MM.1S (cell line): ENCODE data around the gene DSE.

Experiments
- DNase-seq: peaks from one replicate; pipeline ENCODE4 v3.0.0-alpha.2; 2015
- H2AFZ ChIP-seq: fragments of 300-600 bp; sonication (generic); 2 replicates; pipeline ENCODE4 v1.6.0; 2016; ENCODE audit warnings: antibody characterized with exemption, low read length
- H3F3A ChIP-seq: fragments of 300-600 bp; sonication (generic); 2 replicates; pipeline ENCODE4 v1.6.1; 2016; ENCODE audit warnings: mild to moderate bottlenecking, antibody characterized with exemption, low read length, moderate library complexity, mixed read lengths; ENCODE audit not compliant: insufficient read depth
- H3K27ac ChIP-seq: fragments of 300-600 bp; sonication (generic); 2 replicates; pipeline ENCODE4 v1.5.1; 2016; ENCODE audit warnings: mild to moderate bottlenecking, low read length
- H3K27me3 ChIP-seq: fragments of 300-600 bp; sonication (generic); replicated peaks from 2 replicates; pipeline ENCODE4 v1.6.0; 2016; ENCODE audit warnings: low read length; ENCODE audit not compliant: insufficient read depth
- H3K36me3 ChIP-seq: fragments of 300-600 bp; sonication (generic); replicated peaks from 2 replicates; pipeline ENCODE4 v1.6.1; 2016; ENCODE audit warnings: mild to moderate bottlenecking, low read length, mixed read lengths; ENCODE audit not compliant: insufficient read depth
- H3K4me1 ChIP-seq: fragments of 300-600 bp; sonication (generic); 2 replicates; pipeline ENCODE4 v1.6.1; 2016; ENCODE audit warnings: low read length, mixed read lengths
- H3K4me2 ChIP-seq: fragments of 300-600 bp; sonication (generic); 2 replicates; pipeline ENCODE4 v1.6.0; 2016; ENCODE audit warnings: low read depth, low read length
- H3K4me3 ChIP-seq: fragments of 300-600 bp; sonication (generic); 2 replicates; pipeline ENCODE4 v1.5.1; 2016; ENCODE audit warnings: low read length, mixed read lengths
- H3K79me2 ChIP-seq: fragments of 300-600 bp; sonication (generic); 2 replicates; pipeline ENCODE4 v1.6.1; 2016; ENCODE audit warnings: mixed run types, low read length, mixed read lengths
- H3K9ac ChIP-seq: fragments of 300-600 bp; sonication (generic); 2 replicates; pipeline ENCODE4 v1.6.1; 2016; ENCODE audit warnings: low read length, mixed read lengths
- H3K9me2 ChIP-seq: fragments of 300-600 bp; sonication (generic); replicated peaks from 2 replicates; pipeline ENCODE4 v1.6.1; 2016; ENCODE audit warnings: mild to moderate bottlenecking, low read length, mixed read lengths; ENCODE audit not compliant: insufficient read depth
- H3K9me3 ChIP-seq: fragments of 300-600 bp; sonication (generic); replicated peaks from 2 replicates; pipeline ENCODE4 v1.6.1; 2016; ENCODE audit warnings: mild to moderate bottlenecking, low read length, mixed read lengths; ENCODE audit not compliant: insufficient read depth
- H4K20me1 ChIP-seq: fragments of 300-600 bp; sonication (generic); 2 replicates; pipeline ENCODE4 v1.6.1; 2016; ENCODE audit warnings: mild to moderate bottlenecking, low read length, moderate library complexity, mixed read lengths; ENCODE audit not compliant: insufficient read depth
- EZH2 ChIP-seq: fragments of 300-600 bp; sonication (generic); optimal IDR thresholded peaks from 2 replicates; pipeline ENCODE3; 2017; ENCODE audit warnings: low read depth, mild to moderate bottlenecking, antibody characterized with exemption, low read length, mixed read lengths
- EZH2phosphoT487 ChIP-seq: fragments of 300-600 bp; sonication (generic); IDR thresholded peaks from 2 replicates; pipeline ENCODE4 v1.6.1; 2018; ENCODE audit warnings: antibody characterized with exemption, low read length
- TF ChIP-seq, protein P1 (sequence below): fragments of 300-600 bp; sonication (generic); IDR thresholded peaks from 2 replicates; pipeline ENCODE4 v1.5.1; 2016; ENCODE audit warnings: antibody characterized with exemption, low read length, mixed read lengths

The DSE gene

DNA sequence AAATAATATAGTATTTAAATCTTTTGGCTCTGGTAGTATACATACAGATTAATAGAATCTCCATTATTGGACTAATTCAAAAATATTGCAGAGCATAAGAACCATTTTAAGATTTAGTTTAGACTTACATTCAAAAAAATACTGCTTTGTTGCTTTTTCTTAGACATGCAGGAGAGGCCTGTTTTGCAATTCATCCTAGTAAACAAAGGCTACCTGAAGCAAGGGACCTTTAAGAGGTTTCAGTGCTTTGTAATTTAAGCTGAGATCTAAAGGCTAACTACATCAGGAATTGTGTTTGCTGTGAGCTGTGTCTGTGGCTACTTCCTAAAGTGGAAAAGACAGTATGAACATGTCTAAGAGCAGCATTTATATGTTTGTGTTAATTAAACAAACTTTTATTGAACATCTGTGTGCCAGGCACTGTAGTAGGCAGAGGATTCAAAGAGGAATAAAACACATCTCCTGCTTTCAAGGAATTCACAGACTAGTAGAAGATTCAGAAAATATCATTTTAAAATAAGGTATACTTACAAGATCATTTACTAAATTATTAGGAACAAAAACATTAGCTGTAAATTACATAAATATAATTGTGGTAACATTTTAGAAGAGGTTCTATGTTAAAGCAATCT, 61.3 kb downstream of the DSE start:
- Histone ChIP-seq H3K36me3 (no peaks in the 10 kb centered on the region), H2AFZ (no peak overlapping the region), H3K27me3 (no peaks in the 10 kb centered on the region), H4K20me1 (no peaks in the 10 kb centered on the region), H3K79me2 (no peaks in the 10 kb centered on the region), H3K27ac (no peak overlapping the region), H3K4me2 (no peak overlapping the region), H3K9me2 (no peaks in the 10 kb centered on the region), H3K9ac (no peak overlapping the region), H3K4me3 (no peak overlapping the region), H3K4me1 (no peaks in the 10 kb centered on the region), H3F3A (no peaks in the 10 kb centered on the region), H3K9me3 (no peaks in the 10 kb centered on the region)
- TF ChIP-seq EZH2phosphoT487, result no peak
- TF ChIP-seq, protein P1, sequence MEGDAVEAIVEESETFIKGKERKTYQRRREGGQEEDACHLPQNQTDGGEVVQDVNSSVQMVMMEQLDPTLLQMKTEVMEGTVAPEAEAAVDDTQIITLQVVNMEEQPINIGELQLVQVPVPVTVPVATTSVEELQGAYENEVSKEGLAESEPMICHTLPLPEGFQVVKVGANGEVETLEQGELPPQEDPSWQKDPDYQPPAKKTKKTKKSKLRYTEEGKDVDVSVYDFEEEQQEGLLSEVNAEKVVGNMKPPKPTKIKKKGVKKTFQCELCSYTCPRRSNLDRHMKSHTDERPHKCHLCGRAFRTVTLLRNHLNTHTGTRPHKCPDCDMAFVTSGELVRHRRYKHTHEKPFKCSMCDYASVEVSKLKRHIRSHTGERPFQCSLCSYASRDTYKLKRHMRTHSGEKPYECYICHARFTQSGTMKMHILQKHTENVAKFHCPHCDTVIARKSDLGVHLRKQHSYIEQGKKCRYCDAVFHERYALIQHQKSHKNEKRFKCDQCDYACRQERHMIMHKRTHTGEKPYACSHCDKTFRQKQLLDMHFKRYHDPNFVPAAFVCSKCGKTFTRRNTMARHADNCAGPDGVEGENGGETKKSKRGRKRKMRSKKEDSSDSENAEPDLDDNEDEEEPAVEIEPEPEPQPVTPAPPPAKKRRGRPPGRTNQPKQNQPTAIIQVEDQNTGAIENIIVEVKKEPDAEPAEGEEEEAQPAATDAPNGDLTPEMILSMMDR, result no peak
- TF ChIP-seq EZH2, result no peak
- no peak for DNase-seq

DNA sequence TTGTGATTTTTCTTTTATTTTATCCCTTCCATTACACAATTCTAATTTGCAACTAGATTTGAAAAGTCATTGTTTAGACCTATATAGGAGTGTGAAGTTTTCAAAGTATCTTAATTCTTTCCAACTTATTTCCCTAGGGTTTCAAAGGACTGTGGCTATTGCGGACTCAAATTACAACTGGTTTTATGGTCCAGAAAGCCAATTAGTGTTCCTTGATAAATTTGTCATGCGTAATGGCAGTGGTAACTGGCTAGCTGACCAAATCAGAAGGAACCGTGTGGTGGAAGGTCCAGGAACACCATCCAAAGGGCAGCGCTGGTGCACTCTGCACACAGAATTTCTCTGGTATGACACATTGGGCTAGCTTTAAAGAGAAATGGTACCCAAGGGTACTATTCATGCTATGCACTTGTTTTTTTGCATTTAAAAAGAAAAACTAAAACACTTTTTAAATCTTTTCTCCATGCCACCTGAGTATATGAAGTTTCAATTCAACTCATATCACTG, 62.5 kb downstream of the DSE start:
- Histone ChIP-seq H3K79me2 (no peaks in the 10 kb centered on the region), H3K9me2 (no peaks in the 10 kb centered on the region), H3K4me2 (no peak overlapping the region), H3K4me3 (no peak overlapping the region), H3K36me3 (no peaks in the 10 kb centered on the region), H3K27me3 (no peaks in the 10 kb centered on the region), H3F3A (no peaks in the 10 kb centered on the region), H3K9me3 (no peaks in the 10 kb centered on the region), H2AFZ (no peak overlapping the region), H4K20me1 (no peaks in the 10 kb centered on the region), H3K9ac (no peak overlapping the region), H3K4me1 (no peaks in the 10 kb centered on the region), H3K27ac (no peak overlapping the region)
- TF ChIP-seq EZH2phosphoT487, result no peak
- TF ChIP-seq EZH2, result no peak
- TF ChIP-seq, protein P1, result no peak
- no peak for DNase-seq

- Histone ChIP-seq H3K79me2 (no peaks in the 10 kb centered on the region), H3K9me3 (no peaks in the 10 kb centered on the region), H3K36me3 (no peaks in the 10 kb centered on the region), H3F3A (no peaks in the 10 kb centered on the region; the same call in 1 of the 2 replicates), H3K27me3 (no peaks in the 10 kb centered on the region), H3K9ac (no peak overlapping the region), H3K4me1 (no peaks in the 10 kb centered on the region), H3K4me2 (no peak overlapping the region), H3K4me3 (no peak overlapping the region), H2AFZ (no peak overlapping the region), H4K20me1 (no peaks in the 10 kb centered on the region), H3K9me2 (no peaks in the 10 kb centered on the region), H3K27ac (no peak overlapping the region)
- DNase-seq, result no peak
- no peak for TF ChIP-seq EZH2phosphoT487
- no peak for TF ChIP-seq EZH2
- TF ChIP-seq, protein P1, result no peak
These were observed 63.4 kb downstream of the DSE start for GRCh38 chr6:116434056-116434725.
